HFF-Myc (cell line): ENCODE results near the gene MFSD6L.

Experiments
- DNase-seq: peaks from one replicate; pipeline ENCODE4 v3.0.0-alpha.2; 2011; ENCODE audit warnings: low read depth; ENCODE audit errors: extremely low read depth
- H3K4me3 ChIP-seq: replicated peaks from 2 replicates; pipeline ENCODE4 v1.5.1; 2011; ENCODE audit warnings: low read depth, mild to moderate bottlenecking, control low read depth, low read length
- CTCF ChIP-seq: IDR thresholded peaks from 2 replicates; pipeline ENCODE4 v1.5.1; 2012; ENCODE audit warnings: mild to moderate bottlenecking, low read depth, low read length, control low read depth; ENCODE audit errors: missing control alignments

MFSD6L gene

DNA sequence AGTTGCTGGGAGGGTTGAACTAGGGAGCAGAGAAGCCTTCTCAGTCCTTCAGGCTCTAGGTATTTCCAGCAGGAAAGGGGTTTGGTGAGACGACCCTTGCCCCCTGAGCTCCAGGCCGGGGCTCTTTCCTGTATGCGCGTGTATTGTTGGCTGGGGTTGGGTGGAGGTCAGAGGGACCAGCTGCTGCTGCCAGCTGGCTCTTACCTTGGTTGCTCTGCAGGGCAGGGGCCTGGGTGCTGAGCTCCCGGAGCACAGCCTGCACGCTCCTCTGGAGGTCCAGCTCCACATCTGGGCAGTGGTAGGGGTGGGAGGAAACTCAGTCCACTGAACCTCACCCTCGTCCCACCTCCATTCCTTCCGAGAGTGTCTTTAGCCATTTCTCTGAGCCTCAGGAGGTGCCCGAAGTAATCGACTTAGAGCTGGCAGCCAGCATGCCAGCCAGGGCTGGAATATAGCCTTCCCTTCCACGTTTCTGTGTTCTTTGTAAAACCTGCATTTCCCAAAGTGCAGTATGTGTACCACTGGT lies 40.3 kb upstream of the MFSD6L start:
- no peak overlapping the region for H3K4me3 ChIP-seq
- DNase-seq = no peak
- no peak for TF ChIP-seq CTCF

DNA sequence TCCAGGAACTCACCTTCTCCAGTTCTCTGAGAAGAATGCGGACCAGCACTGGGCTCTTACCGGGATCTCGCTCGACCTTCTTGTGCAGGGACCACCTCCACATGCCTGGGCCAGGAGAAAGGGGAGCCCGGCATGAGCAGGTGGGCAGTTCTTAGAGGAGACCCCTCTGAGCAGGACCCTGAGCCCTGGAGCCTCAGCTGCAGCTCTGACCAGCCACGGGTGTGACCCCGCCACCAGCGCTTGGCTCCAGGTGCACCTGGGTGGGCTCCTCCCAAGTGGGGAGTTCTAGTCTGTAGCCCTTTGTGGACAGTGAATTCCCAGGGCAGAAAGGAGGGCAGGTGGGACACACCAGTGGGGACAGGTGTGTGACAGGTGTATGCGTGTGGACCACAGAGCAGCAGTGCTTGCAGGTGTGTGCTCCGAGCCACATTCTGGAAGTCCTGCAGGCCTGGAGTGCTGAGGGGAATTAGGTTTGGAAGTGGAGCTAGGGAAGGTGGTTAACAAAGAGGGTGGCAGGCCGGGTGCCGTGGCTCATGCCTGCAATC lies 39.5 kb upstream of the MFSD6L start:
- H3K4me3 ChIP-seq = no peak overlapping the region
- no peak for TF ChIP-seq CTCF
- no peak for DNase-seq

- no peak for DNase-seq
- no peak for TF ChIP-seq CTCF
- H3K4me3 ChIP-seq = no peak overlapping the region
These were observed 38.5 kb upstream of the MFSD6L start for GRCh38 chr17:8837563-8838075.

DNA sequence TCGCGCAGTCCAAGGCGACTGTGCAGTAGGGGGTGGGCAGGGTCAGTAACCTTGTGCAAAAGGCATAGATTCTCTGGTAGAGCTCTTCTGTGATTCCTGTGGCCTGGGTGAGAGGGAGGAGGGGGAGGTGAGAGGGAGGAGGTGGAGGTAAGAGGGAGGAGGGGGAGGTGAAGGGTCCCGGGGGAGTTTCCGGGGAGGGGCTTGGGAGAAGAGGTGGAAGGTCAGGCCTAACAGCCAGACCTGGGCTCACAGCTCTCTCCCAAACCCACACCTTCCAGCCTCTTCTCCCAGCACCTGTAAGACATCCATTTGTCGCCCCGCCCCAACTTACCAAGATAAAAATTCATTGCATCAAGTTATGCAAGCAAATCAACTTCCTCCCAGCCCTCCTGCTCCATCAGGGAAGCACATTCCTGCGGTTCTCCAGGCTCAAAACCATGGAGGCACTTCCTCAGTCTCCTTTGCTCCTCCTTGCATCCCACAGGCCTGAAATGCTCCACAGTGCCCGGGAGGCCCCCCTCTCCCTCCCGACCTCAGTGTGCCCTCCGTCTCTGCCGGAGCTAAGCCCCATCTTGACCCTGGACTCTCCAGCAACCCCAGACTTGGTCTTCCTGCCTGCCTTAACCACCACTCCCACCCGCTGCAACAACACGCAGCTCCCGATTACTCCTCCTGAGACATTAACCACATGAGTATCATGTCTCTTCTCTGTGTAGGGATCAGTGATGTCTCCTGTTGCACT lies 37.8 kb upstream of the MFSD6L start:
- no peak for TF ChIP-seq CTCF
- no peak overlapping the region for H3K4me3 ChIP-seq

GRCh38 chr17:8835631-8836364 lies 36.6 kb upstream of the MFSD6L start:
- no peak for TF ChIP-seq CTCF
- no peak for DNase-seq
- H3K4me3 ChIP-seq = no peak overlapping the region

More for the DNA sequence above, 37.8 kb upstream of the MFSD6L start:
- DNase-seq = no peak

DNA sequence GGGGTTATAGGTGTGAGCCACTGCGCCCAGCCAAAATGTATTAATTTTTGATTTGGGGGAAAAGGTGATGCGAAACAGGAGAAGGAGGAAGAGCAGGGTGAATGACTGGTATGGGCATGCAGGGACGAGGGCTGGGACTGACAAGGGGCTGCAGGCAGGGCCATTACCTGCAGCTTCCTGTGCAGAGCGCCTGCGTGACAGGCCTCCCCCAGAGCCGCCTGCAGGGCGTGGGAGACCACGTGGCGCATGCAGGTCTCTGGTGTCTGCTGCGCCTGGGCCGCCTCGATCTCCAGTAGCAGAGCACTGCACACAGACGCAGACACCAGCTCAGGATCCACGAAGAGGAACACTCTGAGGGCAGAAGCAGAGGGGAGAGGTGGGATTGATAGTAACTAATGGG lies 35.9 kb upstream of the MFSD6L start:
- DNase-seq = no peak
- TF ChIP-seq CTCF = no peak

More for the DNA sequence above, 35.9 kb upstream of the MFSD6L start:
- H3K4me3 ChIP-seq = no peak overlapping the region
